Lower leg skin (tissue), 3 donors: Measurements from ENCODE around the gene KIF2A.

Experiments used
- CTCF ChIP-seq, 3 donors: fragments of 450-650 bp; IDR thresholded peaks; one replicate each; pipeline ENCODE4 v1.5.1; 2016; ENCODE audit warnings: antibody characterized with exemption in 3 of 3, mild to moderate bottlenecking in 3 of 3, moderate library complexity in 2 of 3
- POLR2A ChIP-seq, 2 donors: fragments of 450-650 bp; IDR thresholded peaks; one replicate each; pipeline ENCODE4 v1.6.1; 2016 to 2017; ENCODE audit warnings: antibody characterized with exemption in 2 of 2, mild to moderate bottlenecking in 1 of 2, moderate library complexity in 1 of 2

DNA sequence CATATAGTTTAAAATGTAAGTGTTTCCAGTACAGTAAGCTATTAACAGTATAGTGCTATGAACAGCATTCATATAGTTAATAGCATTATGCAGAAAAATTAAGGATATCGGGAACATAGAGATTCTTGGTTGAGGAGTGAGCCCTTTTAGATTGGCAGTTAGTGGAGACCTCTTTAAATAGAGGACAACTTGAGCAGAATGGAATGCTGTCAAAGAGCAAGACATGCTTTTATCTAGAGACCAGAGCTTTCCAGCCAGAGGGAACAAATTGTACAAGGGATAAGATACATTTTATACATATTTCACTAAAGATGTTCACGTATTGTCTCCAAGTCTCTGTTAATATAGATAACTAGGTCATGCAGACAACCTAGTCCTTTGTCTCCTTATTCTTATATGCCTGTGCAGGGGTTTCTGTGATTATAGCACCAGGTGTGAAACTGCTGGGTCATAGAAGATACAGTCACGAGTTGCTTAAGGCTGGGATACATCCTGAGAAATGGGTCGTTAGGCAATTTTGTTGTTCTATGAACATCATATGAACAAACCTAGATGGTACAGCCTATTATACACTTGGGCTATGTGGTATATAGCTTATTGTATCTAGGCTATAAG is 112.6 kb downstream of the KIF2A start:
- no peak for TF ChIP-seq CTCF (IDR thresholded peaks at IDR 0.05)
- TF ChIP-seq POLR2A (IDR thresholded peaks at IDR 0.05) = no peak
